ENCODE results near the gene NCOA1.

Gene NCOA1

DNA sequence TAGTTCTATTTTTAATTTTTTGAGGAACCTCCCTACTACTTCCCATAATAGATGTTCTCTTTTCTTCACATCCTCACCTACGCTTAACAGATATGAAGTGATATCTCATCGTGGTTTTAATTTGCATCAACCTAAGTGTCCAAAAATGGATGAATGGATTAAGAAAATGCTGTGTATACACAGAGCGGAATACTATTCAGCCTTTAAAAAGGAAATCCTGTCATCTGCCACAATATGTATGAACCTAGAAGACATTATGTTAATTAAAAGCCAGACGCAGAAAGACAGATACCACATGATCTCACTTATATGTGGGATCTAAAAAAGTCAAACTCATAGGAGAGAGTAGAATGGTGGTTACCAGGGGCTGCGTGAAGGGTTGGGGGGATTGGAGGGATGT, 189.1 kb downstream of the NCOA1 start:
- Histone ChIP-seq H3K9me3 (ENCODE audit: control insufficient read depth, insufficient read depth, low read depth, low read length) (no peaks in the 10 kb centered on the region), H3K36me3 (ENCODE audit: control insufficient read depth in 2 of 2, insufficient read depth in 1 of 2, low read length in 2 of 2) (no peaks in the 10 kb centered on the region; a peak in 1 of 3 replicates), H3K4me1 (ENCODE audit: control insufficient read depth, insufficient read depth, low read length) (peaks cover 3% of the 10 kb centered on the region; the same call in 1 of the 2 replicates), H3K27ac (ENCODE audit: extremely low read depth, low read depth, low read length) (no peak overlapping the region), H3K4me3 (ENCODE audit: low read depth, low read length) (no peak overlapping the region)
- POLR2A ChIA-PET: interaction anchor here (0.6 kb wide), 1 partner anchor 9 kb away, joined by 3 read pairs; no protein-coding TSS in a partner anchor
- TF ChIP-seq GFI1B (tag by site-specific recombination; IDR thresholded peaks at IDR 0.05) (no peak), ZNF146 (tag by site-specific recombination; IDR thresholded peaks at IDR 0.05) (peak; percentile 59)
- CTCF ChIA-PET: interaction anchor here (0.6 to 0.7 kb wide), 3 partner anchors 70 to 296 kb away, joined by 3 to 6 read pairs (median 4); no protein-coding TSS in a partner anchor

GRCh38 chr2:24682304-24682703, 191.2 kb downstream of the NCOA1 start:
- ChIA-PET CTCF (interaction anchor here (1.0 kb wide), 1 partner anchor 8 kb away, joined by 3 read pairs; no protein-coding TSS in a partner anchor), POLR2A (no interaction called here)
- H3K9me3 ChIP-seq (ENCODE audit: control insufficient read depth, insufficient read depth, low read depth, low read length): no peaks in the 10 kb centered on the region
- H3K4me1 ChIP-seq (ENCODE audit: control insufficient read depth, insufficient read depth, low read length): peaks cover 3% of the 10 kb centered on the region; the same call in 1 of the 2 replicates
- TF ChIP-seq ZBTB21 (tag by site-specific recombination; IDR thresholded peaks at IDR 0.05) (no peak), ZNF707 (tag by site-specific recombination; IDR thresholded peaks at IDR 0.05) (no peak), MZF1 (tag by site-specific recombination; IDR thresholded peaks at IDR 0.05; ENCODE audit: borderline replicate concordance) (no peak), ZNF561 (tag by site-specific recombination; IDR thresholded peaks at IDR 0.05; ENCODE audit: borderline replicate concordance) (no peak), ZNF132 (tag by site-specific recombination; IDR thresholded peaks at IDR 0.05; ENCODE audit: borderline replicate concordance) (no peak), ZNF398 (tag by site-specific recombination; IDR thresholded peaks at IDR 0.05) (no peak), ZNF292 (tag by site-specific recombination; IDR thresholded peaks at IDR 0.05; ENCODE audit: borderline replicate concordance, low read depth) (no peak), SP2 (tag by site-specific recombination; IDR thresholded peaks at IDR 0.05) (no peak), ZNF341 (tag by site-specific recombination; IDR thresholded peaks at IDR 0.05; ENCODE audit: low read depth) (no peak), ZNF133 (tag by site-specific recombination; IDR thresholded peaks at IDR 0.05) (no peak), KLF10 (tag by site-specific recombination; IDR thresholded peaks at IDR 0.05) (no peak), ZNF530 (tag by site-specific recombination; IDR thresholded peaks at IDR 0.05; ENCODE audit: low read depth) (no peak), ZNF76 (tag by site-specific recombination; IDR thresholded peaks at IDR 0.05; ENCODE audit: borderline replicate concordance, low read depth) (no peak), ZFHX2 (tag by site-specific recombination; conservative IDR thresholded peaks at IDR 0.05) (no peak)
- TF ChIP-seq, protein P1, sequence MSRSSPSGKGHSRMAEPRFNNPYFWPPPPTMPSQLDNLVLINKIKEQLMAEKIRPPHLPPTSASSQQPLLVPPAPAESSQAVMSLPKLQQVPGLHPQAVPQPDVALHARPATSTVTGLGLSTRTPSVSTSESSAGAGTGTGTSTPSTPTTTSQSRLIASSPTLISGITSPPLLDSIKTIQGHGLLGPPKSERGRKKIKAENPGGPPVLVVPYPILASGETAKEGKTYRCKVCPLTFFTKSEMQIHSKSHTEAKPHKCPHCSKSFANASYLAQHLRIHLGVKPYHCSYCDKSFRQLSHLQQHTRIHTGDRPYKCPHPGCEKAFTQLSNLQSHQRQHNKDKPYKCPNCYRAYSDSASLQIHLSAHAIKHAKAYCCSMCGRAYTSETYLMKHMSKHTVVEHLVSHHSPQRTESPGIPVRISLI (tag by site-specific recombination; IDR thresholded peaks at IDR 0.05): no peak
- TF ChIP-seq, protein P2, sequence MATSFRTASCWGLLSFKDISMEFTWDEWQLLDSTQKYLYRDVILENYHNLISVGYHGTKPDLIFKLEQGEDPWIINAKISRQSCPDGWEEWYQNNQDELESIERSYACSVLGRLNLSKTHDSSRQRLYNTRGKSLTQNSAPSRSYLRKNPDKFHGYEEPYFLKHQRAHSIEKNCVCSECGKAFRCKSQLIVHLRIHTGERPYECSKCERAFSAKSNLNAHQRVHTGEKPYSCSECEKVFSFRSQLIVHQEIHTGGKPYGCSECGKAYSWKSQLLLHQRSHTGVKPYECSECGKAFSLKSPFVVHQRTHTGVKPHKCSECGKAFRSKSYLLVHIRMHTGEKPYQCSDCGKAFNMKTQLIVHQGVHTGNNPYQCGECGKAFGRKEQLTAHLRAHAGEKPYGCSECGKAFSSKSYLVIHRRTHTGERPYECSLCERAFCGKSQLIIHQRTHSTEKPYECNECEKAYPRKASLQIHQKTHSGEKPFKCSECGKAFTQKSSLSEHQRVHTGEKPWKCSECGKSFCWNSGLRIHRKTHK (tag by site-specific recombination; IDR thresholded peaks at IDR 0.05): no peak
- no peak overlapping the region for H3K4me3 ChIP-seq (ENCODE audit: low read depth, low read length)
- no peaks in the 10 kb centered on the region; a peak in 1 of 3 replicates for H3K36me3 ChIP-seq (ENCODE audit: control insufficient read depth in 2 of 2, insufficient read depth in 1 of 2, low read length in 2 of 2)
- H3K27ac ChIP-seq (ENCODE audit: extremely low read depth, low read depth, low read length): no peak overlapping the region

GRCh38 chr2:24683408-24683807, 192.4 kb downstream of the NCOA1 start:
- peaks cover 0 to 6% of the 10 kb centered on the region in 2 experiments; a peak in 2 of 3 replicates for H3K36me3 ChIP-seq (ENCODE audit: control insufficient read depth in 2 of 2, insufficient read depth in 1 of 2, low read length in 2 of 2)
- POLR2A ChIA-PET: no interaction called here
- CTCF ChIA-PET: interaction anchor here (0.7 to 1.0 kb wide), 2 partner anchors 9 to 35 kb away, joined by 3 read pairs; no protein-coding TSS in a partner anchor
- H3K4me1 ChIP-seq (ENCODE audit: control insufficient read depth, insufficient read depth, low read length): peaks cover 3% of the 10 kb centered on the region; the same call in 1 of the 2 replicates
- no peak overlapping the region for H3K27ac ChIP-seq (ENCODE audit: extremely low read depth, low read depth, low read length)
- H3K4me3 ChIP-seq (ENCODE audit: low read depth, low read length): no peak overlapping the region
- no peaks in the 10 kb centered on the region for H3K9me3 ChIP-seq (ENCODE audit: control insufficient read depth, insufficient read depth, low read depth, low read length)
- TF ChIP-seq ZNF341 (tag by site-specific recombination; IDR thresholded peaks at IDR 0.05; ENCODE audit: low read depth): no peak
- TF ChIP-seq ZNF837 (tag by site-specific recombination; IDR thresholded peaks at IDR 0.05): no peak
- TF ChIP-seq ZNF843 (tag by site-specific recombination; IDR thresholded peaks at IDR 0.05): no peak
- TF ChIP-seq ZNF623 (tag by site-specific recombination; IDR thresholded peaks at IDR 0.05): no peak
- TF ChIP-seq KLF1 (tag by site-specific recombination; IDR thresholded peaks at IDR 0.05): no peak
- TF ChIP-seq OVOL3 (tag by site-specific recombination; IDR thresholded peaks at IDR 0.05): no peak
- TF ChIP-seq ZNF239 (tag by site-specific recombination; IDR thresholded peaks at IDR 0.05): no peak
- no peak for TF ChIP-seq PBX3 (CRISPR knock-in tag; IDR thresholded peaks at IDR 0.05)
